Suprapubic skin (tissue), 4 donors: ENCODE measurements around the gene ICA1. TPM values are rescaled to one million over a fixed set of nuclear protein-coding genes. Genes with fewer than 3 reads are reported as not detected.

Experiments used
- total RNA-seq, 4 donors: library from RNA; depleted of rRNA; stranded (reverse); fragments of >200 nt; gene quantifications; one replicate each; pipeline ENCODE4 v1.1.0, GENCODE V29; 2016

Gene ICA1
- total RNA-seq, 4 donors from 2014 or later, result 22.3 to 140 (median 38.8) TPM

Other genes with a start within 250 kb of the ICA1 start
- gene NXPH1, start 171.4 kb upstream of the ICA1 start, total RNA-seq, result not detected